ENCODE results near the gene PRPF38A. TPM values are rescaled to one million over a fixed set of nuclear protein-coding genes. Genes with fewer than 3 reads are reported as not detected.

The PRPF38A gene
- total RNA-seq, 1 experiment from 2014 or later = 62.4 TPM

DNA sequence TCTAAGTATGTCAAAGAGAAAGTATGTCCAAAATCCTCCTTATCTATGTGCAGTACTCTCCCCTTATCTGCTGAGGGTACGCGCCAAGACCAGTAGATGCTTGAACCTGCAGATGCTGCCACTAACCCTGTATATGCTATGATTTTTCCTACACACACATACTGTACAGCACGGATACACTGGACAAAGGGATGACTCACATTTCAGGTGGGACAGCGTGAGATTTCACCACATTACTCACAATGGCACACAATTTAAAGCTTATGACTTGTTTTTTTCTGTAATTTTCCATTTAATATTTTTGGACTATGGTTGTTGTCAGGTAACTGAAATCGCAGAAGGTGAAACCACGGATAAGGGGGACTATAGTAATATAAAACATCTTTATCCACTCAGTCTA, 4.3 kb upstream of the PRPF38A start:
- CTCF ChIA-PET = no interaction called here
- Mint-ChIP-seq H3K36me3 (peaks cover 54% of the 10 kb centered on the region), H3K27ac (no peak overlapping the region), H3K4me3 (no peak overlapping the region), H3K9me3 (no peaks in the 10 kb centered on the region), H3K4me1 (peaks cover 16% of the 10 kb centered on the region), H3K27me3 (ENCODE audit: low read depth) (no peaks in the 10 kb centered on the region)
- TF ChIP-seq, protein P1, sequence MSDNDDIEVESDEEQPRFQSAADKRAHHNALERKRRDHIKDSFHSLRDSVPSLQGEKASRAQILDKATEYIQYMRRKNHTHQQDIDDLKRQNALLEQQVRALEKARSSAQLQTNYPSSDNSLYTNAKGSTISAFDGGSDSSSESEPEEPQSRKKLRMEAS (CRISPR knock-in tag; IDR thresholded peaks at IDR 0.05) = no peak
- TF ChIP-seq, protein P2, sequence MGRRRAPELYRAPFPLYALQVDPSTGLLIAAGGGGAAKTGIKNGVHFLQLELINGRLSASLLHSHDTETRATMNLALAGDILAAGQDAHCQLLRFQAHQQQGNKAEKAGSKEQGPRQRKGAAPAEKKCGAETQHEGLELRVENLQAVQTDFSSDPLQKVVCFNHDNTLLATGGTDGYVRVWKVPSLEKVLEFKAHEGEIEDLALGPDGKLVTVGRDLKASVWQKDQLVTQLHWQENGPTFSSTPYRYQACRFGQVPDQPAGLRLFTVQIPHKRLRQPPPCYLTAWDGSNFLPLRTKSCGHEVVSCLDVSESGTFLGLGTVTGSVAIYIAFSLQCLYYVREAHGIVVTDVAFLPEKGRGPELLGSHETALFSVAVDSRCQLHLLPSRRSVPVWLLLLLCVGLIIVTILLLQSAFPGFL (CRISPR knock-in tag; IDR thresholded peaks at IDR 0.05; ENCODE audit: borderline replicate concordance) = no peak
- TF ChIP-seq FOXP1 (CRISPR knock-in tag; IDR thresholded peaks at IDR 0.05; ENCODE audit: borderline replicate concordance) = no peak
- TF ChIP-seq, protein P3, sequence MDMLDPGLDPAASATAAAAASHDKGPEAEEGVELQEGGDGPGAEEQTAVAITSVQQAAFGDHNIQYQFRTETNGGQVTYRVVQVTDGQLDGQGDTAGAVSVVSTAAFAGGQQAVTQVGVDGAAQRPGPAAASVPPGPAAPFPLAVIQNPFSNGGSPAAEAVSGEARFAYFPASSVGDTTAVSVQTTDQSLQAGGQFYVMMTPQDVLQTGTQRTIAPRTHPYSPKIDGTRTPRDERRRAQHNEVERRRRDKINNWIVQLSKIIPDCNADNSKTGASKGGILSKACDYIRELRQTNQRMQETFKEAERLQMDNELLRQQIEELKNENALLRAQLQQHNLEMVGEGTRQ (CRISPR knock-in tag; IDR thresholded peaks at IDR 0.05) = no peak
- no peak for TF ChIP-seq ZNF232 (CRISPR knock-in tag; IDR thresholded peaks at IDR 0.05)
- no peak for TF ChIP-seq CBFB (CRISPR knock-in tag; IDR thresholded peaks at IDR 0.05; ENCODE audit: low read depth)
- no peak for TF ChIP-seq ZNF138 (CRISPR knock-in tag; conservative IDR thresholded peaks at IDR 0.05)
- TF ChIP-seq, protein P4, sequence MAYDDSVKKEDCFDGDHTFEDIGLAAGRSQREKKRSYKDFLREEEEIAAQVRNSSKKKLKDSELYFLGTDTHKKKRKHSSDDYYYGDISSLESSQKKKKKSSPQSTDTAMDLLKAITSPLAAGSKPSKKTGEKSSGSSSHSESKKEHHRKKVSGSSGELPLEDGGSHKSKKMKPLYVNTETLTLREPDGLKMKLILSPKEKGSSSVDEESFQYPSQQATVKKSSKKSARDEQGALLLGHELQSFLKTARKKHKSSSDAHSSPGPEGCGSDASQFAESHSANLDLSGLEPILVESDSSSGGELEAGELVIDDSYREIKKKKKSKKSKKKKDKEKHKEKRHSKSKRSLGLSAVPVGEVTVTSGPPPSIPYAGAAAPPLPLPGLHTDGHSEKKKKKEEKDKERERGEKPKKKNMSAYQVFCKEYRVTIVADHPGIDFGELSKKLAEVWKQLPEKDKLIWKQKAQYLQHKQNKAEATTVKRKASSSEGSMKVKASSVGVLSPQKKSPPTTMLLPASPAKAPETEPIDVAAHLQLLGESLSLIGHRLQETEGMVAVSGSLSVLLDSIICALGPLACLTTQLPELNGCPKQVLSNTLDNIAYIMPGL (CRISPR knock-in tag; IDR thresholded peaks at IDR 0.05) = no peak
- no peak for TF ChIP-seq SP1 (CRISPR knock-in tag; conservative IDR thresholded peaks at IDR 0.05)
- TF ChIP-seq, protein P5, sequence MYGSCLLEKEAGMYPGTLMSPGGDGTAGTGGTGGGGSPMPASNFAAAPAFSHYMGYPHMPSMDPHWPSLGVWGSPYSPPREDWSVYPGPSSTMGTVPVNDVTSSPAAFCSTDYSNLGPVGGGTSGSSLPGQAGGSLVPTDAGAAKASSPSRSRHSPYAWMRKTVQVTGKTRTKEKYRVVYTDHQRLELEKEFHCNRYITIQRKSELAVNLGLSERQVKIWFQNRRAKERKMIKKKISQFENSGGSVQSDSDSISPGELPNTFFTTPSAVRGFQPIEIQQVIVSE (CRISPR knock-in tag; IDR thresholded peaks at IDR 0.05; ENCODE audit: borderline replicate concordance) = no peak
- no peak for TF ChIP-seq JAZF1 (CRISPR knock-in tag; IDR thresholded peaks at IDR 0.05)
- no peak for TF ChIP-seq KAT7 (CRISPR knock-in tag; IDR thresholded peaks at IDR 0.05; ENCODE audit: borderline replicate concordance)
- TF ChIP-seq ZNF121 (CRISPR knock-in tag; IDR thresholded peaks at IDR 0.05) = no peak
- no peak for TF ChIP-seq SOX15 (CRISPR knock-in tag; IDR thresholded peaks at IDR 0.05)
- TF ChIP-seq, protein P6, sequence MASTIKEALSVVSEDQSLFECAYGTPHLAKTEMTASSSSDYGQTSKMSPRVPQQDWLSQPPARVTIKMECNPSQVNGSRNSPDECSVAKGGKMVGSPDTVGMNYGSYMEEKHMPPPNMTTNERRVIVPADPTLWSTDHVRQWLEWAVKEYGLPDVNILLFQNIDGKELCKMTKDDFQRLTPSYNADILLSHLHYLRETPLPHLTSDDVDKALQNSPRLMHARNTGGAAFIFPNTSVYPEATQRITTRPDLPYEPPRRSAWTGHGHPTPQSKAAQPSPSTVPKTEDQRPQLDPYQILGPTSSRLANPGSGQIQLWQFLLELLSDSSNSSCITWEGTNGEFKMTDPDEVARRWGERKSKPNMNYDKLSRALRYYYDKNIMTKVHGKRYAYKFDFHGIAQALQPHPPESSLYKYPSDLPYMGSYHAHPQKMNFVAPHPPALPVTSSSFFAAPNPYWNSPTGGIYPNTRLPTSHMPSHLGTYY (CRISPR knock-in tag; IDR thresholded peaks at IDR 0.05) = no peak
- TF ChIP-seq, protein P7, sequence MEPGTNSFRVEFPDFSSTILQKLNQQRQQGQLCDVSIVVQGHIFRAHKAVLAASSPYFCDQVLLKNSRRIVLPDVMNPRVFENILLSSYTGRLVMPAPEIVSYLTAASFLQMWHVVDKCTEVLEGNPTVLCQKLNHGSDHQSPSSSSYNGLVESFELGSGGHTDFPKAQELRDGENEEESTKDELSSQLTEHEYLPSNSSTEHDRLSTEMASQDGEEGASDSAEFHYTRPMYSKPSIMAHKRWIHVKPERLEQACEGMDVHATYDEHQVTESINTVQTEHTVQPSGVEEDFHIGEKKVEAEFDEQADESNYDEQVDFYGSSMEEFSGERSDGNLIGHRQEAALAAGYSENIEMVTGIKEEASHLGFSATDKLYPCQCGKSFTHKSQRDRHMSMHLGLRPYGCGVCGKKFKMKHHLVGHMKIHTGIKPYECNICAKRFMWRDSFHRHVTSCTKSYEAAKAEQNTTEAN (CRISPR knock-in tag; IDR thresholded peaks at IDR 0.05) = no peak
- TF ChIP-seq, protein P8, sequence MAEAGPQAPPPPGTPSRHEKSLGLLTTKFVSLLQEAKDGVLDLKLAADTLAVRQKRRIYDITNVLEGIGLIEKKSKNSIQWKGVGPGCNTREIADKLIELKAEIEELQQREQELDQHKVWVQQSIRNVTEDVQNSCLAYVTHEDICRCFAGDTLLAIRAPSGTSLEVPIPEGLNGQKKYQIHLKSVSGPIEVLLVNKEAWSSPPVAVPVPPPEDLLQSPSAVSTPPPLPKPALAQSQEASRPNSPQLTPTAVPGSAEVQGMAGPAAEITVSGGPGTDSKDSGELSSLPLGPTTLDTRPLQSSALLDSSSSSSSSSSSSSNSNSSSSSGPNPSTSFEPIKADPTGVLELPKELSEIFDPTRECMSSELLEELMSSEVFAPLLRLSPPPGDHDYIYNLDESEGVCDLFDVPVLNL (CRISPR knock-in tag; IDR thresholded peaks at IDR 0.05; ENCODE audit: borderline replicate concordance, low read depth) = no peak
- no peak for TF ChIP-seq ATF1 (CRISPR knock-in tag; IDR thresholded peaks at IDR 0.05)
- no peak for TF ChIP-seq ZNF396 (CRISPR knock-in tag; IDR thresholded peaks at IDR 0.05; ENCODE audit: borderline replicate concordance)
- POLR2A ChIA-PET = no interaction called here
- ATAC-seq (no peak), DNase-seq (ENCODE audit: low spot score) (no peak)
